GM13977 (cell line): Measurements from ENCODE around the gene SNRPF.

Source experiments
- DNase-seq: peaks from one replicate; pipeline ENCODE4 v3.0.0; 2012; ENCODE audit warnings: low spot score
- CTCF ChIP-seq: IDR thresholded peaks from 2 replicates; pipeline ENCODE4 v1.5.1; 2012; ENCODE audit warnings: mild to moderate bottlenecking, control low read depth; ENCODE audit not compliant: insufficient read depth; ENCODE audit errors: extremely low read depth, missing control alignments
- in situ Hi-C: fragments of 300-500 bp; cut with MboI; formaldehyde crosslinking; loops from one replicate; pipeline ENCODE4 v1.12.0; 2022; ENCODE audit warnings: low sequenced_read_pairs, low pct_unique_long_range_greater_than_20kb, mixed read lengths, inconsistent platforms; ENCODE audit not compliant: unreplicated experiment

The SNRPF gene

GRCh38 chr12:95890958-95891357 is 32.2 kb downstream of the SNRPF start:
- no peak for TF ChIP-seq CTCF
- in situ Hi-C loops, result no loop called here

GRCh38 chr12:95896846-95897245 is 38.1 kb downstream of the SNRPF start:
- in situ Hi-C loops, result no loop called here
- no peak for TF ChIP-seq CTCF
- no peak for DNase-seq

More at GRCh38 chr12:95890958-95891357, 32.2 kb downstream of the SNRPF start:
- DNase-seq, result no peak

GRCh38 chr12:95898081-95898480 is 39.3 kb downstream of the SNRPF start:
- in situ Hi-C loops, result no loop called here
- TF ChIP-seq CTCF, result no peak
- DNase-seq, result no peak

- no peak for DNase-seq
- in situ Hi-C loops, result loop anchor here (25.0 kb wide), 1 partner anchor 304 kb away; no protein-coding TSS in a partner anchor
- no peak for TF ChIP-seq CTCF
These were observed 49.8 kb downstream of the SNRPF start for GRCh38 chr12:95908573-95908972.

GRCh38 chr12:95909871-95910270 is 51.1 kb downstream of the SNRPF start:
- in situ Hi-C loops, result loop anchor here (25.0 kb wide), 1 partner anchor 302 kb away; no protein-coding TSS in a partner anchor
- no peak for DNase-seq
- no peak for TF ChIP-seq CTCF
